Fibroblast of the aortic adventitia (primary cell): ENCODE measurements around the gene TMED7. TPM values are rescaled to one million over a fixed set of nuclear protein-coding genes. Genes with fewer than 3 reads are reported as not detected.
"Not testable (repeated sequence)": the region's sequence is repeated elsewhere in the genome, so short reads cannot be mapped to it uniquely, and the experiment has no call there.

Experiments used
- DNase-seq: peaks from one replicate; pipeline ENCODE4 v3.0.0-alpha.2; 2010; ENCODE audit warnings: low read depth
- H3K4me3 ChIP-seq: 2 replicates; pipeline ENCODE4 v1.5.1; 2011; ENCODE audit warnings: low read depth, mild to moderate bottlenecking, control low read depth, low read length, moderate library complexity
- CTCF ChIP-seq: IDR thresholded peaks from 2 replicates; pipeline ENCODE4 v1.5.1; 2011; ENCODE audit warnings: mild to moderate bottlenecking, low read length, control low read depth, inconsistent platforms; ENCODE audit not compliant: insufficient read depth
- total RNA-seq: library from RNA; depleted of rRNA; stranded (reverse); fragments of >200 nt; gene quantifications from 2 replicates; pipeline ENCODE4 v1.2.3, GENCODE V29; 2012; ENCODE audit warnings: low replicate concordance

Gene TMED7
- total RNA-seq, 1 donor: 181 TPM

GRCh38 chr5:115657881-115658233 lies 32.0 kb upstream of the TMED7 start:
- H3K4me3 ChIP-seq: no peak overlapping the region
- no peak for TF ChIP-seq CTCF
- peak; percentile 87 for DNase-seq

DNA sequence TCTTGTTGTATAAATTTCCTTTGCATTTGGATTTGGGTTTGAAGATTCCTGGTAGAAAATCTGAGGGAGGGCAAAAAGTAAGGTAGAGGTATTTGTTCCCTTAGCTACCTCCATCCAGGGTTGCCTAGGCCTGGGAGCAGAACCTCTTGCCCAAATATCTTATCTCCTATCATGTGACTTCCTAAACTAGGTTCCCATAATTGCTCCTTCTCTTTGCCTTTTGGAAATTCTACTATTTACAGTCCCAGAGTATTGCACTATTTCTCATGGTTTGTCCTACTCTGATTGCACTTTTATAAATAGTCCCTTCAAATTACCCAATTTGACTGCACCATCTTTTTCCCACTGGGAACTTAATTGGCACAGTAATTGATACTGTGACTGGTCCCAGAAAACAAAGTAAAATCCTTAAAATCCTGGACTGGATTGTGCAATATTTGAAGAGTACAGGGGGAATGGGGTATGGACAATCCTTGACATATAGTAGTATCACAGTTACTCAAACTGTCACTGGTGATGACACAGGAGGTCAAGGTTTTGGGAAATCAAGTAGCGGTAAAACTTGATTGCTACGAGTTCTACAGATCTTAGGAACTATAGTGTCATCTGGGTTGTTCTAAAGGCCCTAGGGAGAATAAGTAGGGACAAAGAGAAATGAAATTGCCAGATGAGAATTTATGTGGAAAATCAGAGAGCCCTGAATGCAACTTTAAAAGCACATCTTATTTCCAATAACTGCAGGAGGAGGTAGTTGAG lies 31.5 kb upstream of the TMED7 start:
- no peak for DNase-seq

GRCh38 chr5:115656404-115656803 lies 30.6 kb upstream of the TMED7 start:
- no peak for DNase-seq
- no peak for TF ChIP-seq CTCF

More for the DNA sequence above, 31.5 kb upstream of the TMED7 start:
- H3K4me3 ChIP-seq: no peak overlapping the region
- no peak for TF ChIP-seq CTCF

DNA sequence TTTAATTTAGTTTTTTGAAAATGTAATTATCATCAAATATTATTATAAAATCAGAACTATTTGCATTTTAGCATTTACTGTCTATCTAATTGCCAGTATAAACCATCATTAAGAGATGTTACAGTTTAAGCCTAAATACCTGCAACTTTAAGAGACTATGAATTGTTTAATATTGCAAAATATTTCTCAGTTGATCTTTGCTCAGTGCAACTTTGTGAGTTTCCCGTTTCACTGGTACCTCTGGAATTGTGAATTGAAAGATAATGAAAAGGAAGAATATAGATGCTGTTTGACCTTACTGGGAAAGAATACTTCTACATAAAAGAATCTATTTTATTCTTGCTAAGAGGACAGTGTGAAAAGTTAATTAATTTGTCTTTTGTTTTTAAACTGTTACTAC lies 30.2 kb upstream of the TMED7 start:
- no peak for TF ChIP-seq CTCF
- H3K4me3 ChIP-seq: no peak overlapping the region
- no peak for DNase-seq

More at GRCh38 chr5:115656404-115656803, 30.6 kb upstream of the TMED7 start:
- no peak overlapping the region for H3K4me3 ChIP-seq

DNA sequence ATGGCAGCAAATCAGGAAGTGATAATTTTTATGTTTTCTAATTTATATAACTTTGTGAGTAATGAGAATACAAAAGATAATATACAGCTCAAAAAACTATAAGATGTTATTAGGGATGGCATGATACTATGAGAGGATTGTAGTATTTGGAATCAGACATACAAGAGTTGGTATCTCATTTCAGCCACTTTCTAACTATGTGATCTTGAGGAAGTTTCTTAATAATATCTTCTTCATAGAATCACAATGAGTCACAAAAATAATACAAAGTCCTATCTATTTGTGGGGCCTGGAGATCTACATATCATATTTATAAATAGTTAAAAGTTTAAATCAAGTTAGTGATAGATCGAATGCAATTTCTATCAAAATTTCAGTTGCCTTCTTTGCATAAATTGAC lies 23.7 kb upstream of the TMED7 start:
- TF ChIP-seq CTCF: no peak
- no peak for DNase-seq

DNA sequence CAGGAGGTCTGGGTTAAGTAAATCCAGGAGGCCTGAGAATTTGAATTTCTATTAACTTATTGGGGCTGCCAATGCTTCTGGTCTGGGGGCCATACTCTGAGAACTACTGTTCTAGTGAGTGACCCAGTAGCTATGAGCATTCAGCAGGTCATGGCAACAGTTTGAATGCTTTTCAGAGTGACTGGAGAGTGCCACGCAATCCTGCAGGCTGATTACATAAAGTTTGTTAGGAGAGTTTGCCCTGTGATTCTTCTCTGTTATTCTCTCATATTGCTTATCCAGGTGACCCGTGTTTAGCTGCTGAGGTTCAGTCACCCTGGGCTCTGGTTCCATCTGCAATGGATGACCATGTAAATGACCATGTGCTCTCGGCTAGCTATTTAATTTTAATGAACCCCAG lies 22.2 kb upstream of the TMED7 start:
- H3K4me3 ChIP-seq: no peak overlapping the region
- DNase-seq: no peak
- TF ChIP-seq CTCF: no peak

More for the DNA sequence above, 23.7 kb upstream of the TMED7 start:
- no peak overlapping the region for H3K4me3 ChIP-seq

DNA sequence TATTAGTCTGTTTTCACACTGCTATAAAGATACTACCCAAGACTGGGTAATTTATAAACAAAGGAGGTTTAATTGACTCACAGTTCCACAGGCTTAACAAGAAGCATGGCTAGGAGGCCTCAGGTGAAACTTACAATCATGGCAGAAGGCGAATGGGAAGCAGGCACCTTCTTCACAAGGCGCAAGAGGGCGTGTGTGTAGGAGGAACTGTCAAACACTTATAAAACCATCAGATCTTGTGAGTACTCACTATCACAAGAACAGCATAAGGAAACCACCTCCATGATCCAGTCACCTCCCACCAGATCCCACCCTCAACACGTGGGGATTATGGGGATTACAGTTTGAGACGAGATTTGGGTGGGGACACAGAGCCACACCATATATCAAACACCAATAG lies 19.6 kb upstream of the TMED7 start:
- DNase-seq: not testable (repeated sequence)

More for the DNA sequence above, 19.6 kb upstream of the TMED7 start:
- not testable (repeated sequence) for H3K4me3 ChIP-seq
